H9 (cell line): ENCODE results near the gene SCN5A. TPM values are rescaled to one million over a fixed set of nuclear protein-coding genes. Genes with fewer than 3 reads are reported as not detected.

Experiments used
- DNase-seq: peaks from one replicate; pipeline ENCODE4 v3.0.0-alpha.2; 2017
- H2AFZ ChIP-seq: one replicate; pipeline ENCODE4 v1.6.1; 2013; ENCODE audit warnings: mild to moderate bottlenecking, low read length, control low read depth, moderate library complexity
- H2AK5ac ChIP-seq: 2 replicates; pipeline ENCODE4 v1.6.1; 2013; ENCODE audit warnings: low read length, control low read depth, mixed read lengths; ENCODE audit not compliant: insufficient read length
- H2BK120ac ChIP-seq: one replicate; pipeline ENCODE4 v1.6.1; 2013; ENCODE audit warnings: low read depth, mild to moderate bottlenecking, low read length, control low read depth, inconsistent platforms; ENCODE audit not compliant: poor library complexity, severe bottlenecking
- H2BK12ac ChIP-seq: 2 replicates; pipeline ENCODE4 v1.6.1; 2013; ENCODE audit warnings: low read length, control low read depth, mixed read lengths, low read depth; ENCODE audit not compliant: insufficient read length
- H2BK15ac ChIP-seq: 2 replicates; pipeline ENCODE4 v1.6.1; 2013; ENCODE audit warnings: low read depth, low read length, control low read depth
- H2BK20ac ChIP-seq: one replicate; pipeline ENCODE4 v1.6.1; 2013; ENCODE audit warnings: low read depth, mild to moderate bottlenecking, low read length, control low read depth, inconsistent platforms; ENCODE audit not compliant: poor library complexity, severe bottlenecking
- H2BK5ac ChIP-seq: 2 replicates; pipeline ENCODE4 v1.6.1; 2013; ENCODE audit warnings: low read length, control low read depth, mixed read lengths; ENCODE audit not compliant: insufficient read length
- H3K14ac ChIP-seq: 2 replicates; pipeline ENCODE4 v1.6.1; 2013; ENCODE audit warnings: low read length, control low read depth; ENCODE audit not compliant: insufficient read depth
- H3K18ac ChIP-seq: 2 replicates; pipeline ENCODE4 v1.6.1; 2013; ENCODE audit warnings: low read depth, mild to moderate bottlenecking, mixed read lengths, low read length, control low read depth; ENCODE audit not compliant: insufficient read length
- H3K23ac ChIP-seq: 2 replicates; pipeline ENCODE4 v1.6.1; 2013; ENCODE audit warnings: low read length, control low read depth, mixed read lengths, low read depth; ENCODE audit not compliant: insufficient read length
- H3K23me2 ChIP-seq: 2 replicates; pipeline ENCODE4 v1.6.1; 2013; ENCODE audit warnings: low read depth, mild to moderate bottlenecking, mixed read lengths, low read length, control low read depth; ENCODE audit not compliant: insufficient read length, poor library complexity, severe bottlenecking
- H3K27ac ChIP-seq: 2 replicates; pipeline ENCODE4 v1.5.1; 2013; ENCODE audit warnings: low read length, control low read depth, mixed read lengths, low read depth; ENCODE audit not compliant: insufficient read length
- H3K27me3 ChIP-seq: 2 replicates; pipeline ENCODE4 v1.6.1; 2013; ENCODE audit warnings: low read length, control low read depth, inconsistent platforms; ENCODE audit not compliant: insufficient read depth
- H3K4ac ChIP-seq: 2 replicates; pipeline ENCODE4 v1.6.1; 2013; ENCODE audit warnings: low read depth, mild to moderate bottlenecking, control low read depth, inconsistent platforms, low read length, moderate library complexity
- H3K4me1 ChIP-seq: 2 replicates; pipeline ENCODE4 v1.6.1; 2013; ENCODE audit warnings: low read length, control low read depth, inconsistent platforms; ENCODE audit not compliant: insufficient read depth
- H3K4me2 ChIP-seq: 2 replicates; pipeline ENCODE4 v1.6.1; 2013; ENCODE audit warnings: low read length, control low read depth, mixed read lengths; ENCODE audit not compliant: insufficient read length, insufficient read depth
- H3K56ac ChIP-seq: 2 replicates; pipeline ENCODE4 v1.6.1; 2013; ENCODE audit warnings: low read depth, mild to moderate bottlenecking, mixed read lengths, low read length, control low read depth; ENCODE audit not compliant: insufficient read length
- H3K79me1 ChIP-seq: 2 replicates; pipeline ENCODE4 v1.6.1; 2013; ENCODE audit warnings: low read depth, mild to moderate bottlenecking, moderate library complexity, low read length, control low read depth, inconsistent platforms; ENCODE audit not compliant: insufficient read depth, poor library complexity, severe bottlenecking
- H3K79me2 ChIP-seq: 2 replicates; pipeline ENCODE4 v1.6.1; 2013; ENCODE audit warnings: low read length, control low read depth, inconsistent platforms; ENCODE audit not compliant: insufficient read depth
- H3K9ac ChIP-seq: 2 replicates; pipeline ENCODE4 v1.6.1; 2013; ENCODE audit warnings: low read length, control low read depth, mixed read lengths; ENCODE audit not compliant: insufficient read length; ENCODE audit errors: extremely low read depth
- H3K9me3 ChIP-seq: one replicate; pipeline ENCODE4 v1.6.1; 2013; ENCODE audit warnings: low read depth, low read length, inconsistent platforms; ENCODE audit not compliant: control insufficient read depth
- H3T11ph ChIP-seq: one replicate; pipeline ENCODE4 v1.6.1; 2013; ENCODE audit warnings: mild to moderate bottlenecking, low read length, control low read depth, inconsistent platforms
- H4K20me1 ChIP-seq: one replicate; pipeline ENCODE4 v1.6.1; 2013; ENCODE audit not compliant: control insufficient read depth, insufficient read length, insufficient read depth
- H4K5ac ChIP-seq: 2 replicates; pipeline ENCODE4 v1.6.1; 2013; ENCODE audit warnings: low read depth, mild to moderate bottlenecking, mixed read lengths, low read length, control low read depth; ENCODE audit not compliant: insufficient read length
- H4K8ac ChIP-seq: replicated peaks from 2 replicates; pipeline ENCODE4 v1.6.1; 2013; ENCODE audit warnings: low read length, control low read depth, mixed read lengths, low read depth; ENCODE audit not compliant: insufficient read length
- H4K91ac ChIP-seq: 2 replicates; pipeline ENCODE4 v1.6.1; 2013; ENCODE audit warnings: low read depth, mild to moderate bottlenecking, moderate library complexity, mixed read lengths, low read length, control low read depth; ENCODE audit not compliant: insufficient read length
- H3K27ac Mint-ChIP-seq, 3 experiments: 2 replicates in 2 of 3; 3 replicates in 1 of 3; pipeline ENCODE4 v1.8.0; 2020 to 2021; ENCODE audit warnings: mixed read lengths in 3 of 3, mild to moderate bottlenecking in 1 of 3, moderate library complexity in 1 of 3
- H3K27me3 Mint-ChIP-seq: 2 replicates; pipeline ENCODE4 v1.8.0; 2021; ENCODE audit warnings: low read depth, mild to moderate bottlenecking, moderate library complexity, mixed read lengths
- H3K36me3 Mint-ChIP-seq, 3 experiments: 2 replicates in 2 of 3; 3 replicates in 1 of 3; pipeline ENCODE4 v1.8.0; 2020 to 2021; ENCODE audit warnings: low read depth in 3 of 3, mixed read lengths in 3 of 3; ENCODE audit not compliant: insufficient read depth in 1 of 3
- H3K4me1 Mint-ChIP-seq, 2 experiments: 2 replicates each; pipeline ENCODE4 v1.8.0; 2020; ENCODE audit warnings: mixed read lengths in 2 of 2
- H3K4me3 Mint-ChIP-seq, 2 experiments: 2 replicates in 1 of 2; 3 replicates in 1 of 2; pipeline ENCODE4 v1.8.0; 2020 to 2021; ENCODE audit warnings: mild to moderate bottlenecking in 2 of 2, mixed read lengths in 2 of 2, moderate library complexity in 1 of 2
- H3K9me3 Mint-ChIP-seq, 2 experiments: 2 replicates in 1 of 2; 3 replicates in 1 of 2; pipeline ENCODE4 v1.8.0; 2020; ENCODE audit warnings: mild to moderate bottlenecking in 2 of 2, mixed read lengths in 2 of 2, moderate library complexity in 1 of 2
- WGBS: extraction: QIAGEN DNeasy Blood & Tissue Kit; methylation state at CpG from one replicate; pipeline ENCODE4 v1.1.7; 2013; ENCODE audit warnings: missing lambda C conversion rate, low lambda C conversion rate, mixed read lengths; ENCODE audit not compliant: insufficient read length; ENCODE audit errors: extremely low coverage; 5-methylcytosine and 5-hydroxymethylcytosine counted together
- total RNA-seq: library from RNA; stranded (reverse); gene quantifications from 2 replicates; pipeline ENCODE4 v1.2.1, GENCODE V29; 2021
- TF ChIP-seq, protein P1 (sequence below): fragments of 200-600 bp; sonication (generic); conservative IDR thresholded peaks from 3 replicates; pipeline ENCODE4 v1.8.0; 2021; ENCODE audit warnings: antibody characterized with exemption, mild to moderate bottlenecking

Gene SCN5A
- total RNA-seq, 1 experiment from 2014 or later: 6.5 TPM

DNA sequence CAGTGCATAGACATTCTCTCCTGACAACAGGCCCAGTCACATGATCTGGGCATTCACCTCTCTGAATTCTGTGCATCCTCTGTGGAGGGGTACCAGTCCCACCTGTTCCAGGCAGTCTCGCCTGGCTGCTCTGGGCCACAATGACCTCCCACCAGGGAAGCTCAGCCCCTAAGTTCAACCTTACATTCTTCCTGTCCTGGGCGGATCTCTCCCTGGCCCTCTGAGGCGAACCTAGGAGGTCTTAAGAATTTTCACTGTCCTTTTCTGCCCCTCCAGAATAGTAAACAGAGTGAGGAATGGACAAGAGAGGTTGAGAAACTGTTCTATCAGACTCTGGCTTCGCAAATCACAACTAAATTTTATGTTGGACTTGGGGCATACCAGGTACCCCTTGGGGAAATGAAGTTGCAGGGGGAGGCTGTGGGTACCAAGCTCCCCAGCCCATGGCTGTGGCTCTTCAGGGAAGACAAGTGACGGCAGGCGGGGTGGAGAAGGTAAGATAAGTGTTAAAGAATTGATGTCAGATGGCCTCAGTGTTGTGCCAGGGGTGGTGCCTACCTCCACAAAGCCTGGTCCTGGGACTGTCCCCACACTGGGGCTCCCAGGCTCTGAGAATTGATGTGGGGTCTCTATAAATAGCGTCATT is 5.3 kb downstream of the SCN5A start:
- H3K4me2 ChIP-seq: no peak overlapping the region
- no peak overlapping the region for H2AFZ ChIP-seq
- no peak overlapping the region for H3K4ac ChIP-seq
- H2BK120ac ChIP-seq: no peak overlapping the region
- H2BK5ac ChIP-seq: no peak overlapping the region
- H4K20me1 ChIP-seq: peaks cover 3% of the 10 kb centered on the region
- no peak overlapping the region for H2AK5ac ChIP-seq
- H4K91ac ChIP-seq: no peak overlapping the region
- no peak overlapping the region for H3K23ac ChIP-seq
- H3K14ac ChIP-seq: no peak overlapping the region
- no CpG with 5 or more reads among the region's 7 CpGs for WGBS
- H3K4me1 ChIP-seq: 0 out of 2 replicates have a peak, but pooled peaks cover 4% of the 10 kb centered on the region
- H4K5ac ChIP-seq: no peak overlapping the region
- peaks cover 12% of the 10 kb centered on the region; the same call in 1 of the 2 replicates for H3K27me3 ChIP-seq
- TF ChIP-seq, protein P1, sequence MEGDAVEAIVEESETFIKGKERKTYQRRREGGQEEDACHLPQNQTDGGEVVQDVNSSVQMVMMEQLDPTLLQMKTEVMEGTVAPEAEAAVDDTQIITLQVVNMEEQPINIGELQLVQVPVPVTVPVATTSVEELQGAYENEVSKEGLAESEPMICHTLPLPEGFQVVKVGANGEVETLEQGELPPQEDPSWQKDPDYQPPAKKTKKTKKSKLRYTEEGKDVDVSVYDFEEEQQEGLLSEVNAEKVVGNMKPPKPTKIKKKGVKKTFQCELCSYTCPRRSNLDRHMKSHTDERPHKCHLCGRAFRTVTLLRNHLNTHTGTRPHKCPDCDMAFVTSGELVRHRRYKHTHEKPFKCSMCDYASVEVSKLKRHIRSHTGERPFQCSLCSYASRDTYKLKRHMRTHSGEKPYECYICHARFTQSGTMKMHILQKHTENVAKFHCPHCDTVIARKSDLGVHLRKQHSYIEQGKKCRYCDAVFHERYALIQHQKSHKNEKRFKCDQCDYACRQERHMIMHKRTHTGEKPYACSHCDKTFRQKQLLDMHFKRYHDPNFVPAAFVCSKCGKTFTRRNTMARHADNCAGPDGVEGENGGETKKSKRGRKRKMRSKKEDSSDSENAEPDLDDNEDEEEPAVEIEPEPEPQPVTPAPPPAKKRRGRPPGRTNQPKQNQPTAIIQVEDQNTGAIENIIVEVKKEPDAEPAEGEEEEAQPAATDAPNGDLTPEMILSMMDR: no peak
- no peak overlapping the region for H2BK15ac ChIP-seq
- H2BK20ac ChIP-seq: no peak overlapping the region
- no peaks in the 10 kb centered on the region for H3K79me2 ChIP-seq
- no peaks in the 10 kb centered on the region for H3K9me3 Mint-ChIP-seq
- H3K36me3 Mint-ChIP-seq: no peaks in the 10 kb centered on the region; a peak in 1 of 7 replicates
- no peak overlapping the region for H2BK12ac ChIP-seq
- H3K18ac ChIP-seq: no peak overlapping the region
- no peak overlapping the region for H3K9ac ChIP-seq
- H3T11ph ChIP-seq: no peak overlapping the region
- H3K27ac Mint-ChIP-seq: no peak overlapping the region
- H3K4me1 Mint-ChIP-seq: peaks cover 25 to 35% of the 10 kb centered on the region in 2 experiments
- H3K4me3 Mint-ChIP-seq: no peak overlapping the region
- no peaks in the 10 kb centered on the region for H3K79me1 ChIP-seq
- H3K9me3 ChIP-seq: no peaks in the 10 kb centered on the region
- H3K56ac ChIP-seq: no peak overlapping the region
- H3K27me3 Mint-ChIP-seq: peaks cover 29% of the 10 kb centered on the region
- H4K8ac ChIP-seq: no peak overlapping the region
- no peak overlapping the region for H3K27ac ChIP-seq
- DNase-seq: peak; percentile 20
- H3K23me2 ChIP-seq: peaks cover 5% of the 10 kb centered on the region
